Neural progenitor cell (in vitro differentiated cells): ENCODE measurements around the gene TRAF7. TPM values are rescaled to one million over a fixed set of nuclear protein-coding genes. Genes with fewer than 3 reads are reported as not detected.

Experiments used
- DNase-seq: peaks from one replicate; pipeline ENCODE4 v3.0.0-alpha.2; 2016; ENCODE audit warnings: low spot score
- H2AFZ ChIP-seq: fragments of 200-600 bp; sonication (generic); replicated peaks from 2 replicates; pipeline ENCODE4 v1.6.1; 2016; ENCODE audit warnings: antibody characterized with exemption
- H3F3A ChIP-seq: fragments of 200-600 bp; sonication (generic); 2 replicates; pipeline ENCODE4 v1.6.1; 2016; ENCODE audit warnings: antibody characterized with exemption, low read depth
- H3K27ac ChIP-seq: fragments of 200-600 bp; sonication (generic); 2 replicates; pipeline ENCODE4 v1.5.1; 2016; ENCODE audit warnings: mild to moderate bottlenecking
- H3K27me3 ChIP-seq: fragments of 200-600 bp; sonication (generic); 2 replicates; pipeline ENCODE4 v1.6.1; 2016; ENCODE audit warnings: mild to moderate bottlenecking, moderate library complexity
- H3K36me3 ChIP-seq: fragments of 200-600 bp; sonication (generic); 2 replicates; pipeline ENCODE4 v1.5.1; 2016
- H3K4me1 ChIP-seq: fragments of 200-600 bp; sonication (generic); 2 replicates; pipeline ENCODE4 v1.6.1; 2016; ENCODE audit warnings: mixed run types
- H3K4me2 ChIP-seq: fragments of 200-600 bp; sonication (generic); 2 replicates; pipeline ENCODE4 v1.6.1; 2016
- H3K4me3 ChIP-seq: fragments of 200-600 bp; sonication (generic); 2 replicates; pipeline ENCODE4 v1.5.1; 2016
- H3K79me2 ChIP-seq: fragments of 200-600 bp; sonication (generic); 2 replicates; pipeline ENCODE4 v1.6.1; 2016; ENCODE audit warnings: low read depth
- H3K9ac ChIP-seq: fragments of 200-600 bp; sonication (generic); 2 replicates; pipeline ENCODE4 v1.6.1; 2016
- H3K9me3 ChIP-seq: fragments of 200-600 bp; sonication (generic); 2 replicates; pipeline ENCODE4 v1.5.1; 2016; ENCODE audit warnings: low read depth
- H4K20me1 ChIP-seq: fragments of 200-600 bp; sonication (generic); 2 replicates; pipeline ENCODE4 v1.6.1; 2016; ENCODE audit warnings: low read depth
- H3K27ac Mint-ChIP-seq: 3 replicates; pipeline ENCODE4 v1.8.0; 2021; ENCODE audit warnings: mixed read lengths
- H3K27me3 Mint-ChIP-seq: 2 replicates; pipeline ENCODE4 v1.8.0; 2022; ENCODE audit warnings: low read depth, mild to moderate bottlenecking, inconsistent platforms, moderate library complexity, mixed read lengths; ENCODE audit not compliant: insufficient read depth
- H3K36me3 Mint-ChIP-seq: 3 replicates; pipeline ENCODE4 v1.8.0; 2021; ENCODE audit warnings: mixed read lengths
- H3K4me1 Mint-ChIP-seq: 3 replicates; pipeline ENCODE4 v1.8.0; 2021; ENCODE audit warnings: mixed read lengths
- H3K4me3 Mint-ChIP-seq: 3 replicates; pipeline ENCODE4 v1.8.0; 2021; ENCODE audit warnings: mild to moderate bottlenecking, moderate library complexity, mixed read lengths
- H3K9me3 Mint-ChIP-seq: 3 replicates; pipeline ENCODE4 v1.8.0; 2020; ENCODE audit warnings: mixed read lengths
- EZH2 ChIP-seq: fragments of 200-600 bp; sonication (generic); IDR thresholded peaks from 2 replicates; pipeline ENCODE4 v1.6.1; 2017; ENCODE audit warnings: antibody characterized with exemption, mild to moderate bottlenecking, moderate library complexity
- EZH2phosphoT487 ChIP-seq: fragments of 200-600 bp; sonication (generic); IDR thresholded peaks from 2 replicates; pipeline ENCODE4 v1.6.1; 2017; ENCODE audit warnings: antibody characterized with exemption
- total RNA-seq: library from RNA; depleted of rRNA; stranded (reverse); fragments of >200 nt; gene quantifications from 2 replicates; pipeline ENCODE4 v1.2.3, GENCODE V29; 2015; ENCODE audit warnings: low replicate concordance
- TF ChIP-seq, protein P1 (sequence below): fragments of 200-600 bp; sonication (generic); IDR thresholded peaks from 2 replicates; pipeline ENCODE4 v1.5.1; 2017; ENCODE audit warnings: antibody characterized with exemption, mild to moderate bottlenecking

Gene TRAF7
- total RNA-seq, 1 donor from 2014 or later, result 24.1 TPM

- Histone ChIP-seq H3K4me1 (peaks cover 25% of the 10 kb centered on the region), H4K20me1 (peaks cover 76% of the 10 kb centered on the region), H2AFZ (no peak overlapping the region), H3K27ac (peak overlapping the region; percentile 37), H3K79me2 (peaks cover 89% of the 10 kb centered on the region), H3K4me2 (no peak overlapping the region), H3K4me3 (no peak overlapping the region), H3K9ac (peak overlapping the region; percentile 59), H3K9me3 (no peaks in the 10 kb centered on the region), H3F3A (peaks cover 18% of the 10 kb centered on the region), H3K27me3 (no peaks in the 10 kb centered on the region), H3K36me3 (no peaks in the 10 kb centered on the region)
- peaks cover 5% of the 10 kb centered on the region for H3K27me3 Mint-ChIP-seq
- peaks cover 2% of the 10 kb centered on the region for H3K36me3 Mint-ChIP-seq
- peak; percentile 29 for DNase-seq
- H3K4me1 Mint-ChIP-seq, result peaks cover 34% of the 10 kb centered on the region
- H3K9me3 Mint-ChIP-seq, result no peaks in the 10 kb centered on the region
- TF ChIP-seq, protein P1, sequence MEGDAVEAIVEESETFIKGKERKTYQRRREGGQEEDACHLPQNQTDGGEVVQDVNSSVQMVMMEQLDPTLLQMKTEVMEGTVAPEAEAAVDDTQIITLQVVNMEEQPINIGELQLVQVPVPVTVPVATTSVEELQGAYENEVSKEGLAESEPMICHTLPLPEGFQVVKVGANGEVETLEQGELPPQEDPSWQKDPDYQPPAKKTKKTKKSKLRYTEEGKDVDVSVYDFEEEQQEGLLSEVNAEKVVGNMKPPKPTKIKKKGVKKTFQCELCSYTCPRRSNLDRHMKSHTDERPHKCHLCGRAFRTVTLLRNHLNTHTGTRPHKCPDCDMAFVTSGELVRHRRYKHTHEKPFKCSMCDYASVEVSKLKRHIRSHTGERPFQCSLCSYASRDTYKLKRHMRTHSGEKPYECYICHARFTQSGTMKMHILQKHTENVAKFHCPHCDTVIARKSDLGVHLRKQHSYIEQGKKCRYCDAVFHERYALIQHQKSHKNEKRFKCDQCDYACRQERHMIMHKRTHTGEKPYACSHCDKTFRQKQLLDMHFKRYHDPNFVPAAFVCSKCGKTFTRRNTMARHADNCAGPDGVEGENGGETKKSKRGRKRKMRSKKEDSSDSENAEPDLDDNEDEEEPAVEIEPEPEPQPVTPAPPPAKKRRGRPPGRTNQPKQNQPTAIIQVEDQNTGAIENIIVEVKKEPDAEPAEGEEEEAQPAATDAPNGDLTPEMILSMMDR, result no peak
- TF ChIP-seq EZH2phosphoT487 (no peak), EZH2 (no peak)
- H3K4me3 Mint-ChIP-seq, result peak overlapping the region; percentile 64
- peak overlapping the region; percentile 85 for H3K27ac Mint-ChIP-seq
These were observed 3.7 kb downstream of the TRAF7 start for GRCh38 chr16:2159175-2159838.

- TF ChIP-seq EZH2phosphoT487, result no peak
- TF ChIP-seq EZH2, result no peak
- TF ChIP-seq, protein P1, result no peak
- Mint-ChIP-seq H3K4me1 (peaks cover 25% of the 10 kb centered on the region), H3K27me3 (peaks cover 2% of the 10 kb centered on the region), H3K4me3 (no peak overlapping the region), H3K36me3 (peaks cover 4% of the 10 kb centered on the region), H3K27ac (no peak overlapping the region), H3K9me3 (no peaks in the 10 kb centered on the region)
- Histone ChIP-seq H3K79me2 (peaks cover 81% of the 10 kb centered on the region), H3K36me3 (no peaks in the 10 kb centered on the region), H3K9me3 (no peaks in the 10 kb centered on the region), H3K4me3 (no peak overlapping the region), H3K4me1 (peaks cover 24% of the 10 kb centered on the region), H3K27me3 (no peaks in the 10 kb centered on the region), H3K9ac (peak overlapping the region; percentile 37), H2AFZ (no peak overlapping the region), H3K4me2 (no peak overlapping the region), H3K27ac (peak overlapping the region; percentile 53), H4K20me1 (peaks cover 66% of the 10 kb centered on the region), H3F3A (peaks cover 13% of the 10 kb centered on the region)
- DNase-seq, result no peak
These were observed 5.5 kb downstream of the TRAF7 start for GRCh38 chr16:2160915-2161551.

- Mint-ChIP-seq H3K4me1 (peaks cover 17% of the 10 kb centered on the region), H3K36me3 (peaks cover 2% of the 10 kb centered on the region), H3K27ac (no peak overlapping the region), H3K27me3 (peaks cover 2% of the 10 kb centered on the region), H3K9me3 (no peaks in the 10 kb centered on the region), H3K4me3 (no peak overlapping the region)
- H3K4me3 ChIP-seq, result no peak overlapping the region
- H3K4me2 ChIP-seq, result no peak overlapping the region
- peaks cover 57% of the 10 kb centered on the region for H4K20me1 ChIP-seq
- no peak overlapping the region for H3K9ac ChIP-seq
- no peak for DNase-seq
- no peaks in the 10 kb centered on the region for H3K27me3 ChIP-seq
- peaks cover 8% of the 10 kb centered on the region for H3F3A ChIP-seq
- TF ChIP-seq EZH2, result no peak
- no peak for TF ChIP-seq EZH2phosphoT487
- TF ChIP-seq, protein P1, result no peak
- H3K36me3 ChIP-seq, result no peaks in the 10 kb centered on the region
- H2AFZ ChIP-seq, result no peak overlapping the region
- H3K4me1 ChIP-seq, result peaks cover 18% of the 10 kb centered on the region
- no peak overlapping the region for H3K27ac ChIP-seq
- no peaks in the 10 kb centered on the region for H3K9me3 ChIP-seq
- H3K79me2 ChIP-seq, result peaks cover 72% of the 10 kb centered on the region
These were observed 6.3 kb downstream of the TRAF7 start for GRCh38 chr16:2161911-2162310.
